HepG2 (cell line): ENCODE results near the gene HDGFL2. TPM values are rescaled to one million over a fixed set of nuclear protein-coding genes. Genes with fewer than 3 reads are reported as not detected.

ENCODE experiments used
- AHR ChIP-seq: IDR thresholded peaks from 2 replicates; pipeline ENCODE4 v1.6.1; 2018; ENCODE audit warnings: missing genetic modification reagents, missing compliant biosample characterization
- ASH2L ChIP-seq: fragments of 300-600, 200-600 bp; sonication (generic); IDR thresholded peaks from 2 replicates; pipeline ENCODE4 v1.7.0; 2017; ENCODE audit warnings: low read depth, mild to moderate bottlenecking, moderate library complexity, mixed read lengths, low read length; ENCODE audit not compliant: insufficient read length
- GABPA ChIP-seq, 2 experiments: IDR thresholded peaks; 2 replicates each; pipeline ENCODE4 v1.6.1; 2011 to 2016; ENCODE audit warnings: low read depth in 2 of 2, low read length in 1 of 2, missing biosample characterization in 1 of 2, missing genetic modification characterization in 1 of 2
- MEF2D ChIP-seq: sonication (generic); formaldehyde crosslinking; IDR thresholded peaks from 2 replicates; pipeline ENCODE4 v1.5.1; 2020; ENCODE audit warnings: mild to moderate bottlenecking, missing genetic modification reagents
- REPIN1 ChIP-seq: sonication (generic); formaldehyde crosslinking; IDR thresholded peaks from 2 replicates; pipeline ENCODE4 v1.8.0; 2022; ENCODE audit warnings: missing genetic modification reagents, low read depth, mild to moderate bottlenecking, borderline replicate concordance
- SOX13 ChIP-seq, 3 experiments: fragments of 450-650 bp in 1 of 3; sonication (generic) in 1 of 3; formaldehyde crosslinking in 1 of 3; IDR thresholded peaks in 2 of 3; conservative IDR thresholded peaks in 1 of 3; 2 replicates each; pipeline versions ENCODE4 v1.5.0 to v1.6.1; 2016 to 2020; ENCODE audit warnings: antibody characterized with exemption in 1 of 3, mild to moderate bottlenecking in 1 of 3, missing compliant biosample characterization in 1 of 3, missing genetic modification reagents in 1 of 3, moderate library complexity in 1 of 3
- SYNCRIP ChIP-seq: fragments of 200-400 bp; formaldehyde crosslinking; IDR thresholded peaks from 2 replicates; pipeline ENCODE4 v1.6.1; 2018; ENCODE audit warnings: mild to moderate bottlenecking, low read depth, low read length; ENCODE audit not compliant: insufficient read depth
- TEAD3 ChIP-seq: optimal IDR thresholded peaks from 2 replicates; pipeline ENCODE3; 2016; ENCODE audit warnings: borderline replicate concordance
- TRIM24 ChIP-seq: sonication (generic); formaldehyde crosslinking; IDR thresholded peaks from 2 replicates; pipeline ENCODE4 v1.8.0; 2022; ENCODE audit warnings: mild to moderate bottlenecking, missing genetic modification reagents
- ZNF343 ChIP-seq: sonication (generic); formaldehyde crosslinking; IDR thresholded peaks from 2 replicates; pipeline ENCODE4 v1.4.0; 2020; ENCODE audit warnings: mild to moderate bottlenecking, missing genetic modification reagents
- ZNF564 ChIP-seq: sonication (generic); formaldehyde crosslinking; IDR thresholded peaks from 2 replicates; pipeline ENCODE4 v1.8.1; 2023; ENCODE audit warnings: mild to moderate bottlenecking, missing genetic modification reagents
- ZNF749 ChIP-seq: sonication (generic); formaldehyde crosslinking; IDR thresholded peaks from 2 replicates; pipeline ENCODE4 v1.8.0; 2022; ENCODE audit warnings: mild to moderate bottlenecking, missing genetic modification reagents, moderate library complexity, borderline replicate concordance
- polyA plus RNA-seq, 8 experiments: library from polyadenylated mRNA; depleted of rRNA in 3 of 8; stranded (reverse) in 7 of 8; unstranded in 1 of 8; fragments of >200 nt; fragmentation: Illumina TruSeq in 4 of 8; extraction: Trizol in 4 of 8; gene quantifications; 2 replicates each; pipeline versions ENCODE4 v1.2.1 to v1.2.3, GENCODE V29; 2011 to 2016; ENCODE audit warnings: low read depth in 4 of 8, missing spikeins in 1 of 8, mixed read lengths in 1 of 8; ENCODE audit not compliant: insufficient read depth in 1 of 8
- total RNA-seq, 5 experiments: library from RNA; depleted of rRNA; stranded (reverse); fragments of >200 nt; fragmentation: Illumina TruSeq; extraction: Trizol; gene quantifications; 2 replicates each; pipeline ENCODE4 v1.2.3, GENCODE V29; 2016; ENCODE audit warnings: low read depth in 1 of 5
- TF ChIP-seq, protein P1 (sequence below): sonication (generic); formaldehyde crosslinking; IDR thresholded peaks from 2 replicates; pipeline ENCODE4 v1.4.0; 2020; ENCODE audit warnings: missing genetic modification reagents
- TF ChIP-seq, protein P2 (sequence below): sonication (generic); formaldehyde crosslinking; IDR thresholded peaks from 2 replicates; pipeline ENCODE4 v1.4.0; 2020; ENCODE audit warnings: missing genetic modification reagents, mild to moderate bottlenecking, borderline replicate concordance
- TF ChIP-seq, protein P3 (sequence below): sonication (generic); formaldehyde crosslinking; IDR thresholded peaks from 2 replicates; pipeline ENCODE4 v1.8.0; 2022; ENCODE audit warnings: missing genetic modification reagents, mild to moderate bottlenecking, moderate library complexity, borderline replicate concordance
- TF ChIP-seq, protein P4 (sequence below): sonication (generic); formaldehyde crosslinking; IDR thresholded peaks from 2 replicates; pipeline ENCODE4 v1.4.0; 2020; ENCODE audit warnings: mild to moderate bottlenecking, missing genetic modification reagents, borderline replicate concordance
- TF ChIP-seq, protein P5 (sequence below): sonication (generic); formaldehyde crosslinking; IDR thresholded peaks from 2 replicates; pipeline ENCODE4 v1.4.0; 2020; ENCODE audit warnings: missing genetic modification reagents

HDGFL2 gene
- total and polyA plus RNA-seq, 2 of the 13 experiments (the other 11 are each of a cell fraction or from before 2014, with no cell fraction given): 20.0 to 51.1 TPM

DNA sequence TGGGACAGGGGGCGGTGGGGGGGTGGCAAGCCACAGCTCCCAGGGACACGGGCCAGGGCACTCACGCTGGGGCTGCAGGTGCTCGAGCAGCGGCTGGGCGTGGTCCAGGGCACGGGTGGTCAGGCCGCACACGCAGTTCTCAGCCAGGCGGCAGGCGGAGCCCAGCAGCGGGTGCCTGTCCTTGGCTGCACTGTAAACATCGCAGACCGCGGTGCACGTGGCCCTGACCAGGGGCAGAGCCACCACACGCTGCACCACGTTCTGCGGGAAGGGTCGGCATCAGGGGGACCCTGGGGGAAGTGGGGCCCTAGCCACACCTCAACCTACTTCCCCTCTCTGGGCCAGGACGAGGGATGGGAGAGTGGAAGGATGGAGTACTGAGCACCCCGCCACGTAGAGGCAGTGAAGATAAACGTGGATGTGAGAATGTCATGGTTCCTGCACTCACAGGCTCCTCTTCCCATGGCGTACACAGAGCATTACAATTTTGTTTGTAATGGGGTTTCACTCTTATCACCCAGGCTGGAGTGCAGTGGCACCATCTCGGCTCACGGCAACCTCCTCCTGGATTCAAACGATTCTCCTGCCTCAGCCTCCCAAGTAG lies 59.6 kb downstream of the HDGFL2 start (continued):
- no peak for TF ChIP-seq SYNCRIP
- TF ChIP-seq, protein P1, sequence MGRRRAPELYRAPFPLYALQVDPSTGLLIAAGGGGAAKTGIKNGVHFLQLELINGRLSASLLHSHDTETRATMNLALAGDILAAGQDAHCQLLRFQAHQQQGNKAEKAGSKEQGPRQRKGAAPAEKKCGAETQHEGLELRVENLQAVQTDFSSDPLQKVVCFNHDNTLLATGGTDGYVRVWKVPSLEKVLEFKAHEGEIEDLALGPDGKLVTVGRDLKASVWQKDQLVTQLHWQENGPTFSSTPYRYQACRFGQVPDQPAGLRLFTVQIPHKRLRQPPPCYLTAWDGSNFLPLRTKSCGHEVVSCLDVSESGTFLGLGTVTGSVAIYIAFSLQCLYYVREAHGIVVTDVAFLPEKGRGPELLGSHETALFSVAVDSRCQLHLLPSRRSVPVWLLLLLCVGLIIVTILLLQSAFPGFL (CRISPR knock-in tag): no peak
- TF ChIP-seq, protein P2, sequence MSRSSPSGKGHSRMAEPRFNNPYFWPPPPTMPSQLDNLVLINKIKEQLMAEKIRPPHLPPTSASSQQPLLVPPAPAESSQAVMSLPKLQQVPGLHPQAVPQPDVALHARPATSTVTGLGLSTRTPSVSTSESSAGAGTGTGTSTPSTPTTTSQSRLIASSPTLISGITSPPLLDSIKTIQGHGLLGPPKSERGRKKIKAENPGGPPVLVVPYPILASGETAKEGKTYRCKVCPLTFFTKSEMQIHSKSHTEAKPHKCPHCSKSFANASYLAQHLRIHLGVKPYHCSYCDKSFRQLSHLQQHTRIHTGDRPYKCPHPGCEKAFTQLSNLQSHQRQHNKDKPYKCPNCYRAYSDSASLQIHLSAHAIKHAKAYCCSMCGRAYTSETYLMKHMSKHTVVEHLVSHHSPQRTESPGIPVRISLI (CRISPR knock-in tag): peak; percentile 21; the same call in 1 of the 2 replicates
- no peak for TF ChIP-seq SOX13 (IDR thresholded peaks at IDR 0.05)
- TF ChIP-seq SOX13 (CRISPR knock-in tag; conservative IDR thresholded peaks at IDR 0.05 in 1 of 2, IDR thresholded peaks at IDR 0.05 in 1 of 2): peak in 1 of 2 experiments; percentile 47; a peak in 1 of 4 replicates
- TF ChIP-seq TEAD3 (CRISPR knock-in tag): peak; percentile 57
- no peak for TF ChIP-seq ASH2L
- TF ChIP-seq, protein P3, sequence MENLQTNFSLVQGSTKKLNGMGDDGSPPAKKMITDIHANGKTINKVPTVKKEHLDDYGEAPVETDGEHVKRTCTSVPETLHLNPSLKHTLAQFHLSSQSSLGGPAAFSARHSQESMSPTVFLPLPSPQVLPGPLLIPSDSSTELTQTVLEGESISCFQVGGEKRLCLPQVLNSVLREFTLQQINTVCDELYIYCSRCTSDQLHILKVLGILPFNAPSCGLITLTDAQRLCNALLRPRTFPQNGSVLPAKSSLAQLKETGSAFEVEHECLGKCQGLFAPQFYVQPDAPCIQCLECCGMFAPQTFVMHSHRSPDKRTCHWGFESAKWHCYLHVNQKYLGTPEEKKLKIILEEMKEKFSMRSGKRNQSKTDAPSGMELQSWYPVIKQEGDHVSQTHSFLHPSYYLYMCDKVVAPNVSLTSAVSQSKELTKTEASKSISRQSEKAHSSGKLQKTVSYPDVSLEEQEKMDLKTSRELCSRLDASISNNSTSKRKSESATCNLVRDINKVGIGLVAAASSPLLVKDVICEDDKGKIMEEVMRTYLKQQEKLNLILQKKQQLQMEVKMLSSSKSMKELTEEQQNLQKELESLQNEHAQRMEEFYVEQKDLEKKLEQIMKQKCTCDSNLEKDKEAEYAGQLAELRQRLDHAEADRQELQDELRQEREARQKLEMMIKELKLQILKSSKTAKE (CRISPR knock-in tag): no peak
- no peak for TF ChIP-seq GABPA (IDR thresholded peaks at IDR 0.05; ENCODE audit: low read depth, low read length)
- TF ChIP-seq GABPA (CRISPR knock-in tag; IDR thresholded peaks at IDR 0.05; ENCODE audit: low read depth): no peak
- TF ChIP-seq MEF2D (CRISPR knock-in tag): peak; percentile 27; the same call in 1 of the 2 replicates
- TF ChIP-seq ZNF343 (CRISPR knock-in tag): 0 out of 2 replicates have a peak, but pooled peaks have one; percentile 66
- TF ChIP-seq ZNF564: 0 out of 2 replicates have a peak, but pooled peaks have one; percentile 74
- no peak for TF ChIP-seq TRIM24 (CRISPR knock-in tag)
- peak; percentile 66; the same call in 1 of the 2 replicates for TF ChIP-seq REPIN1 (CRISPR knock-in tag)
- TF ChIP-seq, protein P4, sequence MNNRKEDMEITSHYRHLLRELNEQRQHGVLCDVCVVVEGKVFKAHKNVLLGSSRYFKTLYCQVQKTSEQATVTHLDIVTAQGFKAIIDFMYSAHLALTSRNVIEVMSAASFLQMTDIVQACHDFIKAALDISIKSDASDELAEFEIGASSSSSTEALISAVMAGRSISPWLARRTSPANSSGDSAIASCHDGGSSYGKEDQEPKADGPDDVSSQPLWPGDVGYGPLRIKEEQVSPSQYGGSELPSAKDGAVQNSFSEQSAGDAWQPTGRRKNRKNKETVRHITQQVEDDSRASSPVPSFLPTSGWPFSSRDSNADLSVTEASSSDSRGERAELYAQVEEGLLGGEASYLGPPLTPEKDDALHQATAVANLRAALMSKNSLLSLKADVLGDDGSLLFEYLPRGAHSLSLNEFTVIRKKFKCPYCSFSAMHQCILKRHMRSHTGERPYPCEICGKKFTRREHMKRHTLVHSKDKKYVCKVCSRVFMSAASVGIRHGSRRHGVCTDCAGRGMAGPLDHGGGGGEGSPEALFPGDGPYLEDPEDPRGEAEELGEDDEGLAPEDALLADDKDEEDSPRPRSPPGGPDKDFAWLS (CRISPR knock-in tag): no peak
- TF ChIP-seq AHR (CRISPR knock-in tag): no peak
- TF ChIP-seq ZNF749 (CRISPR knock-in tag): no peak
- TF ChIP-seq, protein P5, sequence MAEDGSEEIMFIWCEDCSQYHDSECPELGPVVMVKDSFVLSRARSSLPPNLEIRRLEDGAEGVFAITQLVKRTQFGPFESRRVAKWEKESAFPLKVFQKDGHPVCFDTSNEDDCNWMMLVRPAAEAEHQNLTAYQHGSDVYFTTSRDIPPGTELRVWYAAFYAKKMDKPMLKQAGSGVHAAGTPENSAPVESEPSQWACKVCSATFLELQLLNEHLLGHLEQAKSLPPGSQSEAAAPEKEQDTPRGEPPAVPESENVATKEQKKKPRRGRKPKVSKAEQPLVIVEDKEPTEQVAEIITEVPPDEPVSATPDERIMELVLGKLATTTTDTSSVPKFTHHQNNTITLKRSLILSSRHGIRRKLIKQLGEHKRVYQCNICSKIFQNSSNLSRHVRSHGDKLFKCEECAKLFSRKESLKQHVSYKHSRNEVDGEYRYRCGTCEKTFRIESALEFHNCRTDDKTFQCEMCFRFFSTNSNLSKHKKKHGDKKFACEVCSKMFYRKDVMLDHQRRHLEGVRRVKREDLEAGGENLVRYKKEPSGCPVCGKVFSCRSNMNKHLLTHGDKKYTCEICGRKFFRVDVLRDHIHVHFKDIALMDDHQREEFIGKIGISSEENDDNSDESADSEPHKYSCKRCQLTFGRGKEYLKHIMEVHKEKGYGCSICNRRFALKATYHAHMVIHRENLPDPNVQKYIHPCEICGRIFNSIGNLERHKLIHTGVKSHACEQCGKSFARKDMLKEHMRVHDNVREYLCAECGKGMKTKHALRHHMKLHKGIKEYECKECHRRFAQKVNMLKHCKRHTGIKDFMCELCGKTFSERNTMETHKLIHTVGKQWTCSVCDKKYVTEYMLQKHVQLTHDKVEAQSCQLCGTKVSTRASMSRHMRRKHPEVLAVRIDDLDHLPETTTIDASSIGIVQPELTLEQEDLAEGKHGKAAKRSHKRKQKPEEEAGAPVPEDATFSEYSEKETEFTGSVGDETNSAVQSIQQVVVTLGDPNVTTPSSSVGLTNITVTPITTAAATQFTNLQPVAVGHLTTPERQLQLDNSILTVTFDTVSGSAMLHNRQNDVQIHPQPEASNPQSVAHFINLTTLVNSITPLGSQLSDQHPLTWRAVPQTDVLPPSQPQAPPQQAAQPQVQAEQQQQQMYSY: no peak
